HepG2 (cell line): ENCODE measurements around the gene YAP1. TPM values are rescaled to one million over a fixed set of nuclear protein-coding genes. Genes with fewer than 3 reads are reported as not detected.

Source experiments
- ARHGAP35 ChIP-seq: sonication (generic); formaldehyde crosslinking; IDR thresholded peaks from 2 replicates; pipeline ENCODE4 v1.9.0; 2022; ENCODE audit warnings: mild to moderate bottlenecking, inconsistent platforms, moderate library complexity, missing genetic modification reagents, borderline replicate concordance
- CEBPB ChIP-seq: IDR thresholded peaks from 2 replicates; pipeline ENCODE4 v1.6.1; 2011; ENCODE audit warnings: low read depth, low read length, improper control_type of control experiment, borderline replicate concordance
- CHCHD3 ChIP-seq: sonication (generic); formaldehyde crosslinking; IDR thresholded peaks from 2 replicates; pipeline ENCODE4 v1.8.0; 2022; ENCODE audit warnings: mild to moderate bottlenecking, missing genetic modification reagents, moderate library complexity
- CREM ChIP-seq, 2 experiments: sonication (generic) in 1 of 2; formaldehyde crosslinking in 1 of 2; IDR thresholded peaks; 2 replicates each; pipeline versions ENCODE4 v1.4.0 to v1.6.1; 2016 to 2020; ENCODE audit warnings: antibody characterized with exemption in 1 of 2, mild to moderate bottlenecking in 1 of 2, missing genetic modification reagents in 1 of 2
- GABPA ChIP-seq, 2 experiments: IDR thresholded peaks; 2 replicates each; pipeline ENCODE4 v1.6.1; 2011 to 2016; ENCODE audit warnings: low read depth in 2 of 2, low read length in 1 of 2, missing biosample characterization in 1 of 2, missing genetic modification characterization in 1 of 2
- GZF1 ChIP-seq: sonication (generic); formaldehyde crosslinking; IDR thresholded peaks from 2 replicates; pipeline ENCODE4 v1.5.1; 2020; ENCODE audit warnings: mild to moderate bottlenecking, missing genetic modification reagents
- HOXD1 ChIP-seq: sonication (generic); formaldehyde crosslinking; IDR thresholded peaks from 2 replicates; pipeline ENCODE4 v1.5.0; 2020; ENCODE audit warnings: missing genetic modification reagents
- KDM5A ChIP-seq: fragments of 200-600 bp; sonication (generic); IDR thresholded peaks from 2 replicates; pipeline ENCODE4 v1.7.0; 2018; ENCODE audit warnings: antibody characterized with exemption, mild to moderate bottlenecking, low read length, borderline replicate concordance
- MTF1 ChIP-seq: sonication (generic); formaldehyde crosslinking; IDR thresholded peaks from 2 replicates; pipeline ENCODE4 v1.5.0; 2020; ENCODE audit warnings: missing genetic modification reagents
- NCOR1 ChIP-seq: fragments of 200-600 bp; sonication (generic); IDR thresholded peaks from 2 replicates; pipeline ENCODE4 v1.7.0; 2017; ENCODE audit warnings: antibody characterized with exemption, low read length, borderline replicate concordance
- NKX3-1 ChIP-seq: sonication (generic); formaldehyde crosslinking; IDR thresholded peaks from 2 replicates; pipeline ENCODE4 v1.5.0; 2020; ENCODE audit warnings: missing genetic modification reagents
- RARG ChIP-seq: sonication (generic); formaldehyde crosslinking; IDR thresholded peaks from 2 replicates; pipeline ENCODE4 v1.4.0; 2020; ENCODE audit warnings: low read depth, mild to moderate bottlenecking, missing genetic modification reagents
- RBFOX2 ChIP-seq: fragments of 200-400 bp; formaldehyde crosslinking; IDR thresholded peaks from 2 replicates; pipeline ENCODE4 v1.6.1; 2017; ENCODE audit warnings: low read depth, mild to moderate bottlenecking, low read length
- SETDB1 ChIP-seq: sonication (generic); formaldehyde crosslinking; IDR thresholded peaks from 2 replicates; pipeline ENCODE4 v1.5.1; 2020; ENCODE audit warnings: missing genetic modification reagents, mild to moderate bottlenecking, borderline replicate concordance
- SNAPC2 ChIP-seq: sonication (generic); formaldehyde crosslinking; IDR thresholded peaks from 2 replicates; pipeline ENCODE4 v1.8.1; 2022; ENCODE audit warnings: mild to moderate bottlenecking, missing genetic modification reagents
- TCF7 ChIP-seq: sonication (generic); IDR thresholded peaks from 2 replicates; pipeline ENCODE4 v1.6.1; 2016; ENCODE audit warnings: antibody characterized with exemption, low read depth
- U2AF1 ChIP-seq: fragments of 200-400 bp; formaldehyde crosslinking; optimal IDR thresholded peaks from 2 replicates; pipeline ENCODE3; 2017; ENCODE audit warnings: mild to moderate bottlenecking, low read depth, low read length
- U2AF2 ChIP-seq: fragments of 200-400 bp; formaldehyde crosslinking; IDR thresholded peaks from 2 replicates; pipeline ENCODE4 v1.6.1; 2017; ENCODE audit warnings: low read depth, mild to moderate bottlenecking, low read length
- ZC3H4 ChIP-seq: sonication (generic); formaldehyde crosslinking; IDR thresholded peaks from 2 replicates; pipeline ENCODE4 v1.4.0; 2020; ENCODE audit warnings: missing genetic modification reagents, borderline replicate concordance
- ZNF333 ChIP-seq: sonication (generic); formaldehyde crosslinking; IDR thresholded peaks from 2 replicates; pipeline ENCODE4 v1.4.0; 2020; ENCODE audit warnings: mild to moderate bottlenecking, missing genetic modification reagents, borderline replicate concordance
- polyA plus RNA-seq, 8 experiments: library from polyadenylated mRNA; depleted of rRNA in 3 of 8; stranded (reverse) in 7 of 8; unstranded in 1 of 8; fragments of >200 nt; fragmentation: Illumina TruSeq in 4 of 8; extraction: Trizol in 4 of 8; gene quantifications; 2 replicates each; pipeline versions ENCODE4 v1.2.1 to v1.2.3, GENCODE V29; 2011 to 2016; ENCODE audit warnings: low read depth in 4 of 8, missing spikeins in 1 of 8, mixed read lengths in 1 of 8; ENCODE audit not compliant: insufficient read depth in 1 of 8
- total RNA-seq, 5 experiments: library from RNA; depleted of rRNA; stranded (reverse); fragments of >200 nt; fragmentation: Illumina TruSeq; extraction: Trizol; gene quantifications; 2 replicates each; pipeline ENCODE4 v1.2.3, GENCODE V29; 2016; ENCODE audit warnings: low read depth in 1 of 5
- TF ChIP-seq, protein P1 (sequence below): sonication (generic); formaldehyde crosslinking; IDR thresholded peaks from 2 replicates; pipeline ENCODE4 v1.4.0; 2020; ENCODE audit warnings: mild to moderate bottlenecking, missing genetic modification reagents
- TF ChIP-seq, protein P2 (sequence below): IDR thresholded peaks from 2 replicates; pipeline ENCODE4 v1.6.1; 2016; ENCODE audit warnings: mild to moderate bottlenecking
- TF ChIP-seq, protein P3 (sequence below): sonication (generic); formaldehyde crosslinking; IDR thresholded peaks from 2 replicates; pipeline ENCODE4 v1.5.0; 2020; ENCODE audit warnings: missing genetic modification reagents
- TF ChIP-seq, protein P4 (sequence below): IDR thresholded peaks from 2 replicates; pipeline ENCODE4 v1.6.1; 2016
- TF ChIP-seq, protein P5 (sequence below): sonication (generic); formaldehyde crosslinking; IDR thresholded peaks from 2 replicates; pipeline ENCODE4 v1.5.0; 2020; ENCODE audit warnings: missing genetic modification reagents

YAP1 gene
- total and polyA plus RNA-seq, 2 of the 13 experiments (the other 11 are each of a cell fraction or from before 2014, with no cell fraction given): 59.5 to 91.0 TPM

DNA sequence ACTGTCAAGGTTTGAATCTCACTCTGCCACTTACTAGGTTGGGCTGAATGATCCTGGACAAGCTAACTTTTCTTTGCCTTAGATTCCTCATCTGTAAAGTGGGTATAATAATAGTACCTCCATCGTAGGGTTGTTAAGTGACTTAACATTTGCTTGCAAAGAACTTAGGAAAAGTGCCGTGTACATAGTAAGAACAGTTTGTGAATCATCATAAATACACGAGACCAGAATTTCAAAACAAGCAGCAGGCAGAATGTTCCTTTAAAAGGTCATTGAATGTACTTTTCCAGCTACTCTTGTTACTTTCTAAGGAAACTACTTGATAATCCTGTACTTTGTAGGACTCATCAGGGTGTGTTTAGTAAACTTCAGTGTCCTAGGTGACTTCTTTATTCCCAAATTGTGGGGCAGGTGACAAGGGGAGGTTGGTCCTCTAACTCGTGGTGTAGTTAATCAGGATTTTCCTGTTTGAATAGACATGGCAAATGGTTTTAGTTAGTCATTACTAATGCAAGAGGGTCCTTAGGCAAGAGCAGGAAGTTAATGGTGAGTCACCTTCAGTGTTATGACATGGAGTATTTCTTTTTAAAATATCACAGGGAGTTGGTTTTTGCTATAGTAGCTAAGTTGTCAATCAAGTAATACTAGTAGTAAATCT, 67.9 kb downstream of the YAP1 start (continued):
- TF ChIP-seq, protein P1, sequence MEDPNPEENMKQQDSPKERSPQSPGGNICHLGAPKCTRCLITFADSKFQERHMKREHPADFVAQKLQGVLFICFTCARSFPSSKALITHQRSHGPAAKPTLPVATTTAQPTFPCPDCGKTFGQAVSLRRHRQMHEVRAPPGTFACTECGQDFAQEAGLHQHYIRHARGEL (CRISPR knock-in tag): no peak
- TF ChIP-seq RARG (CRISPR knock-in tag) (no peak), U2AF2 (no peak), SNAPC2 (CRISPR knock-in tag) (no peak), CREM (IDR thresholded peaks at IDR 0.05) (0 out of 2 replicates have a peak, but pooled peaks have one; percentile 16), CREM (CRISPR knock-in tag; IDR thresholded peaks at IDR 0.05) (no peak), ZNF333 (CRISPR knock-in tag) (no peak), GZF1 (CRISPR knock-in tag) (no peak), CHCHD3 (CRISPR knock-in tag) (no peak), KDM5A (no peak), CEBPB (peak; percentile 87), HOXD1 (no peak), NCOR1 (no peak), ARHGAP35 (no peak), U2AF1 (no peak), TCF7 (no peak; the same call in 1 of the 2 replicates), GABPA (IDR thresholded peaks at IDR 0.05; ENCODE audit: low read depth, low read length) (no peak), GABPA (CRISPR knock-in tag; IDR thresholded peaks at IDR 0.05; ENCODE audit: low read depth) (peak; percentile 43), NKX3-1 (CRISPR knock-in tag) (0 out of 2 replicates have a peak, but pooled peaks have one; percentile 53), MTF1 (CRISPR knock-in tag) (no peak), RBFOX2 (no peak), SETDB1 (no peak), ZC3H4 (CRISPR knock-in tag) (no peak)
- TF ChIP-seq, protein P2, sequence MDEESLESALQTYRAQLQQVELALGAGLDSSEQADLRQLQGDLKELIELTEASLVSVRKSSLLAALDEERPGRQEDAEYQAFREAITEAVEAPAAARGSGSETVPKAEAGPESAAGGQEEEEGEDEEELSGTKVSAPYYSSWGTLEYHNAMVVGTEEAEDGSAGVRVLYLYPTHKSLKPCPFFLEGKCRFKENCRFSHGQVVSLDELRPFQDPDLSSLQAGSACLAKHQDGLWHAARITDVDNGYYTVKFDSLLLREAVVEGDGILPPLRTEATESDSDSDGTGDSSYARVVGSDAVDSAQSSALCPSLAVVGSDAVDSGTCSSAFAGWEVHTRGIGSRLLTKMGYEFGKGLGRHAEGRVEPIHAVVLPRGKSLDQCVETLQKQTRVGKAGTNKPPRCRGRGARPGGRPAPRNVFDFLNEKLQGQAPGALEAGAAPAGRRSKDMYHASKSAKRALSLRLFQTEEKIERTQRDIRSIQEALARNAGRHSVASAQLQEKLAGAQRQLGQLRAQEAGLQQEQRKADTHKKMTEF: peak; percentile 31; the same call in 1 of the 2 replicates
- TF ChIP-seq, protein P3, sequence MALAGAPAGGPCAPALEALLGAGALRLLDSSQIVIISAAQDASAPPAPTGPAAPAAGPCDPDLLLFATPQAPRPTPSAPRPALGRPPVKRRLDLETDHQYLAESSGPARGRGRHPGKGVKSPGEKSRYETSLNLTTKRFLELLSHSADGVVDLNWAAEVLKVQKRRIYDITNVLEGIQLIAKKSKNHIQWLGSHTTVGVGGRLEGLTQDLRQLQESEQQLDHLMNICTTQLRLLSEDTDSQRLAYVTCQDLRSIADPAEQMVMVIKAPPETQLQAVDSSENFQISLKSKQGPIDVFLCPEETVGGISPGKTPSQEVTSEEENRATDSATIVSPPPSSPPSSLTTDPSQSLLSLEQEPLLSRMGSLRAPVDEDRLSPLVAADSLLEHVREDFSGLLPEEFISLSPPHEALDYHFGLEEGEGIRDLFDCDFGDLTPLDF (CRISPR knock-in tag): no peak
- TF ChIP-seq, protein P4, sequence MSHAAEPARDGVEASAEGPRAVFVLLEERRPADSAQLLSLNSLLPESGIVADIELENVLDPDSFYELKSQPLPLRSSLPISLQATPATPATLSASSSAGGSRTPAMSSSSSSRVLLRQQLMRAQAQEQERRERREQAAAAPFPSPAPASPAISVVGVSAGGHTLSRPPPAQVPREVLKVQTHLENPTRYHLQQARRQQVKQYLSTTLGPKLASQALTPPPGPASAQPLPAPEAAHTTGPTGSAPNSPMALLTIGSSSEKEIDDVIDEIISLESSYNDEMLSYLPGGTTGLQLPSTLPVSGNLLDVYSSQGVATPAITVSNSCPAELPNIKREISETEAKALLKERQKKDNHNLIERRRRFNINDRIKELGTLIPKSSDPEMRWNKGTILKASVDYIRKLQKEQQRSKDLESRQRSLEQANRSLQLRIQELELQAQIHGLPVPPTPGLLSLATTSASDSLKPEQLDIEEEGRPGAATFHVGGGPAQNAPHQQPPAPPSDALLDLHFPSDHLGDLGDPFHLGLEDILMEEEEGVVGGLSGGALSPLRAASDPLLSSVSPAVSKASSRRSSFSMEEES (CRISPR knock-in tag): 0 out of 2 replicates have a peak, but pooled peaks have one; percentile 49
- TF ChIP-seq, protein P5, sequence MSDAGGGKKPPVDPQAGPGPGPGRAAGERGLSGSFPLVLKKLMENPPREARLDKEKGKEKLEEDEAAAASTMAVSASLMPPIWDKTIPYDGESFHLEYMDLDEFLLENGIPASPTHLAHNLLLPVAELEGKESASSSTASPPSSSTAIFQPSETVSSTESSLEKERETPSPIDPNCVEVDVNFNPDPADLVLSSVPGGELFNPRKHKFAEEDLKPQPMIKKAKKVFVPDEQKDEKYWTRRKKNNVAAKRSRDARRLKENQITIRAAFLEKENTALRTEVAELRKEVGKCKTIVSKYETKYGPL: no peak
